Activated CD4-positive, alpha-beta T cell treated with anti-CD3 and anti-CD28 coated beads, Interleukin-2, Interleukin-4, amounts not matched to agents 100 ng/mL and 50 ng/mL, durations not matched to agents 16 hours and 8 hours (primary cell): ENCODE results near the gene OXNAD1.

ENCODE experiments used
- DNase-seq: peaks from one replicate; pipeline ENCODE4 v3.0.0-alpha.2; 2020; ENCODE audit warnings: low spot score

Gene OXNAD1

DNA sequence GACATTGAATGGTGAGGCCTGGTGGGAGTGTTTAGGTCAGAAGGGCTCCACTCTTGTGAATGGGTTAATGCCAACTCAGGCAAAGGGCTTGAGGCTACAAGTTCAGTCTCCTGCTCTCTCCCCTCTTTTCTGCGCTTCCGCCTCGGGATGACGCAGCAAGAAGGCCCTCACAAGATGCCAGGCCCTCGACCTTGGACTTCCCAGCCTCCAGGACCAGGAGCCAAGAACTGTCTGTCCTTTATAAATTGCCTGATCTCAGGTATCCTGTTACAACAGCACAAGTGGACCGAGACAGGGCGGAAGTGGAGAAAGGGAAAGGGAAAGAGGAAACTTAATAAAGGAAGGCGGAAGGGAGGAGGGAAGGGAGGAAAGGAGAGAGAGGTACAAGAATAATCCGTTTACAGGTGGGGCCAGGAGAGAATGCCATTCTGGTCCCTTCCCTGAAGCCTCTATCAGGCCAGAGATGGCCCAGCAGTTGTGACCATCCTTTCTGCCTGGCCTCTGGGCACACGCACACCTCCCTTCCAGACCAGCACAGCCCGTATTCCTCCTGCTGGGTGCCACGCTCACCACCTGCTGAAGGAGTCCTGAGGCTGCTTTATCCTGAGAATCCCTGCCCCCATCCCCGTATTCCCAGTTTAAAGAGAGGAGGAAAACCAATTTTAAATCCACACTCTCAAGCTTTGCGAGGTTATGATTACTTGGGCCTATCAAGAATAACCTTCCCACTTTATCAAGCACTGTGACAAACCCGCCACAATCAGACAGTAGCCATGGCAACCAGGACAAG, 64.2 kb downstream of the OXNAD1 start:
- no peak for DNase-seq

DNA sequence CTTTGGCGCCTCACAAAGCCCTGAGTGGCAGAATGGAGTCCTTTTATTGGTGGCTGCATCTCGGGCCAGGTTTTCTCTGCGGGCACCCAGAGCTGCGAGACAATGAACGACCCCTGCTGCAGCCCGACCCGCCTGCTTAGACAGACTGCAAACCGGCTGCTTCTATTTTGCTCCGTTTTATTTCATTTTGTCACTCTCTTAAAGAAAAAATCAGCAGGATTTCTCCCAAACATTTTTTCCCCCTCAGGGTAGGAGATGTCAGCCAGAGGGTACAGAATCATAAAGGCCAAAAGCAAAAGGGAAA, 64.8 kb downstream of the OXNAD1 start:
- no peak for DNase-seq

DNA sequence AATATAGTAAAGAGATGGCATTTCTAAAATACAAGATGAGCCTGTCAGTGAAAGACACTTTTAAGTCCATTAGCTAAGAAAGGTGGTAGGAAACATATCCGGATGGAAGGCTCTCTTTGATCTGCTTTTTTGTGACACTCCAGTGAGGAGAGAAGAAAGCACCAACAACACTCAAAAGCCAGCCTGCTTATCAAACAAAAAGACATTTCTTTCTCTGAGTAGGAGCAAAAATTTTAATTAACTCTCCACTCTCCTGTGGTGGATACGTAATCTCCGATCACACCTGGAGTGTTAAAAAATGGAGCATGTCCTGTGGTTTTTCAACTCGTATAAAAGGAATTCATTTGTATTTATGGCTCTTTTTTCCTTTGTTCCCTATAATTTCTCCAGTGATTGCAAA, 65.3 kb downstream of the OXNAD1 start:
- DNase-seq, result no peak

DNA sequence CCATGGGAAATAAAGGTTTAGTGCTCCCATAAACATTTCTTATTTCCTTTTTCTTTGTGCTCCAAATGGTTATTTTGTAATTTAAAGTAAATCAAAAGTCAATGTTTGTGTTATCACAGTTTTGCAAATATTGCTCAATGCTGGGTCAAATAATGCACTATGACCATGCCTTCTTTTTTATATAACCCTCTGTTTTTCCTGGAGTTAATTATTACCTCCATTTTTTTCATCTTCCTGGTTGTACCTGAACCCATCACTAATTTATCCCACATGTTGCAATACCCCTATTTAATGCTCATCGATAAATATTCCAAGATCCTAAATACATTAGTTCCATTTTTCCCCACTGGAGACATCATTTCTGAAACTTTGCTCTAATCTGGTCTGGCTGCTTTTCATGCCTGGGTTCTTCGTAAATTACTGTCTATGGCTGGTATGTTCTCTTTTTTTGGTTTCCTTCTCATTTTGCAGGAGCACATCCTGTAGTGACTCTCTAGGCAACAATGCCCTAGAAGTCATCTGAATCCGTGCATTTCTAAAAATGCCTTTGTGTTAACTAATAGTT, 66.4 kb downstream of the OXNAD1 start:
- no peak for DNase-seq

DNA sequence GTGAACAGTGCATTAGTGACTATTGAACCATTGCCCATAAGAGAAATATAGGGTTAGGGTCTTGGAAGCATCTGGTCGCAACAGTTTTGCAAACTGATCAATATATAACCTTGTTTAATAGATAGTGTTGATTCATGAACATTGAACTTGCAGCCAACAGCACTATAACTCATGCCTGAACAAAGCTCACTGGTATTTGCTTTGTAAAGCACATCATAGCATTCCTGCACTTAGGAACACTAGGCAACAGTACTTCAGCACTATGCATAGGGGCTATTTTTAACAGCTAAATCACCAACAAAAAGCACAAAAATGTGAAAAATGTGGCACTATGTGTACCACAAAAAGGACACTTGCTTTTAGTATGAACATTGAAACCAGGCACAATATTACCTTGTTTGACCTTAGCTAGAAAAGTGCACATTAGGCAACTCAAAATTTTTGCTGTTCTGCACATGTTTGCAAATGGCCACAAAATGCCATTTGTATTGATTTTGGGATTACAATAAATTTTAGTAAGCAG, 68.0 kb downstream of the OXNAD1 start:
- no peak for DNase-seq

DNA sequence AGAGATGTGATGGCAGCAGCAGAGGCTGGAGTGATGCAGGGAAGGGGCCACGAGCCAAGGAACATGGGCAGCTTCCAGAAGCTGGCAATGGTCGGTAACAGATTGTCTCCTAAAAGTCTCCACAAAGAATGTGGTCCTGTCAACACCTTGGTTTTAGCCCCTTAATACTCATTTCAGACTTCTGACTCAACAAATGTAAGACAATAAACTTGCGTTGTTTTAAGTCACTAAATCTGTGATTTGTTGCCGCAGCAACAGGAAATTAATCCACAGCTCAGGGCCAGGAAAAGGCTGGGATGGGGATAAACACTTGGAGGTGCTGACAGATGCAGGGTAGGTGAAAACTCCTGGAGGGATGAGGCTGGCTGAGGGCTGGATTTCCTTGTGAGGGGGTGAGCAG, 69.9 kb downstream of the OXNAD1 start:
- no peak for DNase-seq

DNA sequence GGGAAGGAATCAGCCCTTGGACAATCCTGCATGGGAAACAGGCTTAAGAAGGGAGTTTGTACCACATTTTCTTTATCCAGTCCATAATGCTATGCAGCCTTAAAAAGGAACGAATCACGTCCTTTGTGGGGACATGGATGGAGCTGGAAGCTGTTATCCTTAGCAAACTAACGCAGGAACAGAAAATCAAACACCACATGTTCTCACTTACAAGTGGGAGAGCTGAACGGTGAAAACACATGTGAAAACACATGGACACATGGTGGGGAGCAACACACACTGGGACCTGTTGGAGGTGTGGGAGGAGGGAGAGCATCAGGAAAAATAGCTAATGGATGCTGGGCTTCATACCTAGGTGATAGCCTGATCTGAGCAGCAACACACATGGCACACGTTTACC, 70.3 kb downstream of the OXNAD1 start:
- DNase-seq, result no peak

DNA sequence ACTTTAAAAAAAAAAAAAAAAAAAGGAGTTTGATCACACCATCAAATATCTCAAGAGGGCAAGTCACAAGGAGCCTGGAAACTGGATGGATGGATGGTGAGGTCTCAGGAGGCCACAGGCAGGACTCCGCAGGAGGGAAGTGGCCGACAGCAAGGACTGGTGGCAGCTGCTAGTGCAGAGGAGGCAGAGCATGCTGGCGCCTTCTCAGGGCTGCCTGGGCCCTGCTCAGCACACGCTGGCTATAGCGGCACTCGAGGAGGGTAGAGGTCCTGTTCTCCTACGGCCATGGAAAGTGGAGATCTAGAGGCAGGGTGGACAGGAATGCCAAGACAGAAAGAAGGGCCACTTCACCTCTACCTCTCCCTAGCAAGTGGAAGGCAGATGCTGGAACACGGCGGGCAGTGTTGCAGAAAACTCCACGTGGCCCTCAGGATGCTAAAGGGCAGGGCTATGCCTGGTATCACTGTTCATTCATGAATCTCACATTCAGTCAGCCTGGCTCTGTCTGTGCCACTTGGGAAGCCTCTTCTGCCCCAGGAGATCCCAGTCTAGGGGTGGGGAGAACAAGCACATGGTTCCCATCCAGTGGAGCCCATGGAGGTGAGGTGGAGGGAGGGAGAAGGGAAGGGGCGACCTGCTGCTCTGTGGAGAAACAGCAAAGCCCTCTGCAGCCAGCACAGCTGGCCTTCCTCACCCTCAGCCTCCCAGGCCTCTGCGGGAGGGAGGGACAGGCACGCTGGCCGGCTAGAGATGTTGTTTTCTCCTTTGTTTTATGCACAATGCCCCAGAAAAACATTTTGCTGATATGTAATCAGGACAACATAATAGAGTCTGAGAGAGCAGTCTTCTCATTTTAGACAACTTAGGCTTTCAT, 71.0 kb downstream of the OXNAD1 start:
- DNase-seq, result no peak

DNA sequence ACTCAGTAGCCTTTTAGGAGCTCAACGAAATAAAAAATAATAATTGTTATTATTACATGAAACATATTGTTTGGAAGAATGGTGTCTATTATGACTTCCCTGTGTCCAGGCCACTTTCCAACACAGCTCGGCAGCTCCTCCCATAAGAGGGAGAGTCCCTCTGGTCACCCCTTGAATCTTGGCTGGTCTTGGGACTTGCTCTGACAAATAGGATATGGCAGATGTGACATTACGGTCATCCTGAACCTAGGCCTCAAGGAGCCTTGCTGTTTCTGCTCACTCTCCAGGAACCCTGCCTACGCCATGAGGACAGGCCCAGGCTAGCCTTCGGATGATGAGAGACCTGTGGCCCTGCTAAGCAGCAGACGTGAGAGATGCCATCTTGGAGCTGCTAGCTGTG, 71.8 kb downstream of the OXNAD1 start:
- no peak for DNase-seq

DNA sequence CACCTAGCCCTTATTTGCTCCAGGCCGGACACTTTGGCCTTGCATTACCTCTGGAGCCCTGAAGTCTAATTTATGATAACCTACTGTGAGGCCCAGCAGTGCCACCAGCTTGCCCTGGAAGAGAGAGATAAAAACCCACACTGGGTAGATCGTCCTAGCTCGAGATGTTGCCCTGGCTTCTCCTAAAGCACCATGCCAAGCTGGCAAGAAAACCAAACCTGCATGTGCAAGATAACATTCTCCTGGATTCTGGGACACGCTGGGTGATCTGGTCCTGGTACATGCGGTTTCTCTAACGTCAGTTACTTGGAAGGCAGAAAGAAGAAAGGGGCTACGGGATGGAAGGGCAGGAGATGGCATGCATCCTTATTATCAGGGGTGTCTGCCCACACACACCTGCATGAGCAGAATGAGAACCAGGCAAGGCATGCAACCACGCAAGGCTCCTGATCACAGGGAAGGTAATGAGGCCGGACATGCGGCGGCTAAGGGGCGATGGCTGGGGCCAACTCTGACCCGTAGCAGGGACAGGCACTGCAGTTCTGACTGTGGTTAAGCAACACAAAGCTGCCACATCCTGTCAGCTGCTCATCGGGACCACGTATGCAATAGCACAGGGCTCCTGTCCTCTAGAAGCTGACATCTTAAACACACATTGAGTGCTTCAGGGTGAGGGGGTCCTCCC, 73.0 kb downstream of the OXNAD1 start:
- DNase-seq, result peak; percentile 59

DNA sequence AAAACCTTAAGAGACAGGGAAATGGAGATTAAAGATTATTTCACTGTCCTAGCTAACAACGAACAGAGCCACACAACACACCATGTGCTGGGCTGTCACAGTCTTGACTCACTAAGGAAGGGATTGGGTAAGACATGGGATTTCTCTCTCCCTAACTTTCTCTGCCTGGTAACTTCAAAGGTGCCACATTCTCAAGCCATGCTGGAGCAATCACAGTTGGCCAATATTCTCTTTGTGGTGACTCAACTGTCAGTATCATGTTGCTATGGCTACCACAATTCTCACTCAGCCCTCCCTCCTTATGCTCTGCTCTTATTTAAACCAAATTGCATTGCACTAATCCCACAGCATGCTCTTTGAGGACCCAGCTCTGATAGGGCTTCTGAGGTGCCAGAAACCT, 74.0 kb downstream of the OXNAD1 start:
- peak; percentile 48 for DNase-seq

DNA sequence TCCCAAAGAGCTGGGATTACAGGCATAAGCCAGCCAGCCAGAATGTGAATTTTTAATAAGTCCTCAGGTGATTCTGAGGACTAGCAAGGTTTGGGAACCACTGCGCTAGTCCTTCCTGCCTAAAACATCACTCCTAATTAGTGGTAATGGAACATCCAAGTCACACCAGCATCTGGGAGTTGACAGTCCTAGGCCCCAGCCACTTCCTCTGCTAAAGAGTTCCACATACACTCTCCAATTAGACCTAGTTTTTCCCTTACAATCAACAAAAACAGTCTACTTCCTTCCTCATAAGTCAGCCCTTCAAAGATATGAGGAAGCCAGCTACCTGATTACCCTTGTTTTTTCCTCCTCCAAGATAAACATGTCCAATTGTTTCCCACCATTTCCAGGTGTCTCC, 78.1 kb downstream of the OXNAD1 start:
- DNase-seq, result no peak

DNA sequence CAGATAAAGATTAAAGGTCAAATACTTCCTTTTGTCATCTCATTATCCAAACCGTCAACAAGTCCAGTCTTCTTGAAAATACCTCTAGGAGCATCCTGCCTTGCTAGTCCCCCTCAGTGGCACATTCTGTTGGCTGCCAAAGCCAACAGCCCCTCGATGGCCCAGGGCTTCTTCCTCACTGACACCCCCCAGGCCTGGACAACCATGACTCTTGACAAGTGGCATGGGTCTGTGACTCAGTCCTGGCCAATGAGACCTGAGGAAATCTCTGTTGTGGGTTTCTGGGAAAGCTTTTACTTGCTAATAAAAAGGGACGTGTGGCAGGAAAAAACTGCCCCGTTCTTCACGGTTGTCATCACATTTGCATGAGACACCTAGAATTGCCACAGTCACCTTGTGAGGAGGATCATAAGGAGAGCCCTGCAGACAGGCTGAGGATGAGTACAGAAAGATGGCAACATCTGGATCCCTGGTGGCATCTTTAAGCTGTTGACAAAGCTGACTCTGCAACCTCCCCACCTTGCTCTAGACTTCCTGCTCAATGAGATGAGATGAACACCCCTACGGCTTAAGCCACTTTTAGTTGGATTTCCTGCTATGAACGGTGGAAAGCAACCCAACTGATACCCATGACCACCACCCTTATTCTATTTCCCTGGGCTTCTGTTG, 81.5 kb downstream of the OXNAD1 start:
- no peak for DNase-seq

DNA sequence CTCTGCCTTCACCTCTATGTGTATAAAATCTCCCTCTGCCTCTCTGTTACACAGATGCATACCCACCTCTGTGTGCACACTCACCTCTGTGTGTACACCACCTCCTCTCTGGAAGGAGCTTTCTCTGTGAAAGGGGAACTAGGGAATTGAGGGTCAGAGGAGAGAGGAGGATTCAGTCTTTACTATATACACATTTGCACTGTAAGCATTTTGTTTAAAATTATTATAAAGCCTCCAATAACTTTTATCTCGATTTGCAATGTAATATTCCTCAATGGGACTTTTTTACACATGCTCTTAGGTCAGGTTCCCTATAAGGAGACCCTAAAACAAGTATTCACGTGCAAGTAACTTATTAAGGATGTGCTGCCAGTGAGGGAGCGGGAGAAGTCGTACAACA, 82.5 kb downstream of the OXNAD1 start:
- no peak for DNase-seq

DNA sequence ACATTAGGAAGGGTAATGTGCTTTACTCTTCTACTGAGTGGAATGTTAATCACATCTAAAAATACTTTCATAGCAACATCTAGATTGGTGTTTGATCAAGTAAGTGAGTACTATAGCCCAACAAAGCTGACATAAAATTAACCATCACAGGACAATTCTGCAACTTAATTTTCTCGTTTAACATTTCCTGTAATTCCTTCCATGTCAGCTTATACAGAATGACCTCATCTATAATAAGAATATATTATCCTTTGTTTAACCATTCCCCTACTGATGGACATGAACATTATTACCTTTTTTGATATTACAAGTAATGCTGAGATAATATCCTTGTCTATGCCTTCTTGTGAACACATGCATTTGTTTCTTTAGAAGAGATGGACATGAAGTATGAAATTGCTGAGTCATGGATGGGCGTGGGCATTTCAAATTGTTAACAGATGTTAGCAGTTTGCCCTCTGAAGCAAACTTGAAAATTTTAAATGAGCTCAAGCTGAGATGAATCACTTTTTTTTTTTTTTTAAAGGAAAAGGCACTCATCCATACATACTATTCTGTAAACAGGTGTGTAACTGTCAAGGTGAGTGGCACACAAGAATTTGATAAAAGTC, 85.1 kb downstream of the OXNAD1 start:
- no peak for DNase-seq

DNA sequence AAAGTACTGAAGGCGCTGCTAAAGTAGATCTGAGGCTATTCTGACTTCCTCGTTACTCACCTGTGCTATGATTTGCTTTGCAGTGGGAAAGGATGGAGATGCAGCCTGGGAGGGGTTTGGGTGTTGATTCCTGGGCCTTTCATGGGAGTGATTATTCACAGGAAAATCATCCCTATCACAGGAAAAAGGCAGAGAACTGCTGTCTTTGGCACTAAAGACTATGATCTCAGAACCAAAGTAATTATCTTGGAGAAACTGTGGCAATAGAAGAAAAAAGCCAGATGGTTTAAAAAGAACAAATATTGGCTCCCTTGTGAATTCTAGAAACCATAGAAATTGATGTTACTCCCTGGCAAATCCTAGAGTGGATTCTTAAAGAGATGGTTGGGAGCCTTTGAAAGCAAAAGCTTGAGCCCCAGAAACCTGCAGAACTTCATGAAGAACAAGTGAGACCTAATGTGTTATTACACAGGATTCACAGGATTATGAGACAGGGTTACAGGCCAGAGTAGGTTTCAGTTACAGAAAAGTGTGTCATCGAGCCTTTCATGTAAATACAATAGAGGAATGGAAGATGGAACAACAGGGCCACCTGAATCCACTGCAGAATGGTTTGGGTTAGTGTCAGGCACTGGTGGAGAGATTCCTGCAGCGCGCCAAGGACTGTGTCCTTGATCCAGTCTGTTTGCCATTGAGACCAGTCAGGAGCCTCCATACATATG, 85.7 kb downstream of the OXNAD1 start:
- no peak for DNase-seq

DNA sequence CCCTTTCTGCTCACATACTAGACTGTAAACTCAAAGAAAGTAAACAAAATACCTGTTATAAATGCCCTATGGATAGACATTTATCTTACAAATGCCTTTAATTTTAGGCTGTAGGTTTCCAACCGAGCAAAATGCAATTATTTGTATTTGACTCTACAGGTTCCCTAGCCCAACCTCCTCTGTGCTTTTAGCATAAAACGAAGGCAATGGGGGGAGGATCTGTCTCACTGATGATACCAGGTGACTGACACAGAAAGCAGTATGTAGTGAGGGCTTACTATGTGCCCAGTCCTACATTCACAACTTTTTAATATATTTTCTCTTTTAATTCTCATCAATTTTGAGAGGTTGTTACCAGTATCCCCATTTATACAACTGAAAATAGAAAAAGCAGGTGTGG, 87.4 kb downstream of the OXNAD1 start:
- no peak for DNase-seq

DNA sequence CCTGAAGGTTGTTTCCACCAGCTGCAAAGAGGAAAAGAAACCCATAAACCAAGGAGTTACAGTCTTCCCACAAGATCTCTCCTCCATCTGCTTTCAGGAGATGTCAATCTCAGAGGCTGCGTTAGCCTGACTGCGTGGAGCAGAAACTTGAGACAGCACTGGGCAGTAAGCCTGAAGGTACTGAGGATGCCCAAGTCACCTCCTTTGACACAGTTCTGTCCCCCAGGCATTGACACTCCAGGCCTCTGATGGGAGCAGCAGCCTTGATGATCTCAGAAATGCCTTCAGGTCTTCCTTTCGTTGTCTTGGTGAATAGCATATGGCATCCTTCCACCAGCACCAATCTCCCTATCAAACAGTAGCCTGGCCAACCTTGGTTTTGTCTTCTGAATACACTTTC, 89.3 kb downstream of the OXNAD1 start:
- no peak for DNase-seq
